RWPE2 (cell line): ENCODE data around the gene FBXO17.

Source experiments
- ATAC-seq: fragments of 200-7000 bp; cut with Tn5 transposase; 3 replicates; pipeline ENCODE4 v1.9.1; 2021; ENCODE audit warnings: low read depth
- DNase-seq: peaks from one replicate; pipeline ENCODE4 v3.0.0-alpha.2; 2020; ENCODE audit warnings: low spot score
- H3K27ac ChIP-seq: fragments of 450-650 bp; 2 replicates; pipeline ENCODE4 v1.5.1; 2017; ENCODE audit warnings: mild to moderate bottlenecking; ENCODE audit not compliant: poor library complexity, severe bottlenecking
- H3K27me3 ChIP-seq: fragments of 250-450 bp; sonication (Bioruptor Pico); 2 replicates; pipeline ENCODE4 v1.5.1; 2021; ENCODE audit warnings: mild to moderate bottlenecking, moderate library complexity; ENCODE audit not compliant: insufficient read depth, poor library complexity, severe bottlenecking
- H3K36me3 ChIP-seq: fragments of 250-450 bp; sonication (Bioruptor Pico); 2 replicates; pipeline ENCODE4 v1.5.1; 2020; ENCODE audit warnings: low read depth, mild to moderate bottlenecking, moderate library complexity
- H3K4me1 ChIP-seq: fragments of 250-450 bp; sonication (Bioruptor Pico); 2 replicates; pipeline ENCODE4 v1.5.1; 2021; ENCODE audit warnings: mild to moderate bottlenecking, moderate library complexity; ENCODE audit not compliant: insufficient read depth, poor library complexity, severe bottlenecking
- H3K4me3 ChIP-seq: fragments of 250-450 bp; sonication (Bioruptor Pico); 2 replicates; pipeline ENCODE4 v1.5.1; 2021; ENCODE audit warnings: mild to moderate bottlenecking, moderate library complexity; ENCODE audit not compliant: severe bottlenecking
- H3K9me3 ChIP-seq: fragments of 250-450 bp; sonication (Bioruptor Pico); 2 replicates; pipeline ENCODE4 v1.5.1; 2021; ENCODE audit warnings: mild to moderate bottlenecking, moderate library complexity; ENCODE audit not compliant: severe bottlenecking
- CTCF ChIP-seq: fragments of 450-650 bp; IDR thresholded peaks from one replicate; pipeline ENCODE4 v1.5.1; 2017; ENCODE audit warnings: mild to moderate bottlenecking, moderate library complexity; ENCODE audit not compliant: poor library complexity, severe bottlenecking

The FBXO17 gene

GRCh38 chr19:39017026-39017425 lies 41.5 kb upstream of the FBXO17 start:
- no peak for ATAC-seq
- no peaks in the 10 kb centered on the region for H3K36me3 ChIP-seq

GRCh38 chr19:39014037-39014436 lies 38.5 kb upstream of the FBXO17 start:
- Histone ChIP-seq H3K4me1 (no peaks in the 10 kb centered on the region), H3K4me3 (no peak overlapping the region), H3K36me3 (no peaks in the 10 kb centered on the region), H3K27me3 (no peaks in the 10 kb centered on the region), H3K9me3 (no peaks in the 10 kb centered on the region), H3K27ac (no peak overlapping the region)
- DNase-seq (no peak), ATAC-seq (no peak)
- TF ChIP-seq CTCF, result no peak

More at GRCh38 chr19:39017026-39017425, 41.5 kb upstream of the FBXO17 start:
- DNase-seq, result no peak
- H3K9me3 ChIP-seq, result no peaks in the 10 kb centered on the region
- H3K27ac ChIP-seq, result no peak overlapping the region
- no peaks in the 10 kb centered on the region for H3K4me1 ChIP-seq
- TF ChIP-seq CTCF, result no peak
- H3K27me3 ChIP-seq, result no peaks in the 10 kb centered on the region
- H3K4me3 ChIP-seq, result no peak overlapping the region

- DNase-seq, result no peak
- no peaks in the 10 kb centered on the region for H3K4me1 ChIP-seq
These were observed 33.5 kb upstream of the FBXO17 start for GRCh38 chr19:39009001-39009400.

GRCh38 chr19:39008137-39008536 lies 32.6 kb upstream of the FBXO17 start:
- no peaks in the 10 kb centered on the region for H3K9me3 ChIP-seq
- no peaks in the 10 kb centered on the region for H3K36me3 ChIP-seq
- TF ChIP-seq CTCF, result no peak

More at GRCh38 chr19:39009001-39009400, 33.5 kb upstream of the FBXO17 start:
- no peaks in the 10 kb centered on the region for H3K27me3 ChIP-seq
- H3K27ac ChIP-seq, result no peak overlapping the region
- TF ChIP-seq CTCF, result no peak
- no peak overlapping the region for H3K4me3 ChIP-seq
- H3K36me3 ChIP-seq, result no peaks in the 10 kb centered on the region
- no peak for ATAC-seq
- no peaks in the 10 kb centered on the region for H3K9me3 ChIP-seq

GRCh38 chr19:39007096-39007495 lies 31.6 kb upstream of the FBXO17 start:
- no peaks in the 10 kb centered on the region for H3K36me3 ChIP-seq
- ATAC-seq (no peak), DNase-seq (no peak)
- no peak overlapping the region for H3K27ac ChIP-seq
- no peak overlapping the region for H3K4me3 ChIP-seq
- no peaks in the 10 kb centered on the region for H3K9me3 ChIP-seq
- TF ChIP-seq CTCF, result no peak
- H3K4me1 ChIP-seq, result no peaks in the 10 kb centered on the region
- H3K27me3 ChIP-seq, result no peaks in the 10 kb centered on the region

More at GRCh38 chr19:39008137-39008536, 32.6 kb upstream of the FBXO17 start:
- H3K27me3 ChIP-seq, result no peaks in the 10 kb centered on the region
- no peaks in the 10 kb centered on the region for H3K4me1 ChIP-seq
- DNase-seq (no peak), ATAC-seq (no peak)
- no peak overlapping the region for H3K27ac ChIP-seq
- H3K4me3 ChIP-seq, result no peak overlapping the region
